Neural crest cell (in vitro differentiated cells): ENCODE data around the gene ATF2. TPM values are rescaled to one million over a fixed set of nuclear protein-coding genes. Genes with fewer than 3 reads are reported as not detected.

Experiments
- DNase-seq: peaks from one replicate; pipeline ENCODE4 v3.0.0; 2021; ENCODE audit warnings: low read depth, mixed read lengths, low spot score
- H3K27ac Mint-ChIP-seq: one replicate; pipeline ENCODE4 v1.8.0; 2021; ENCODE audit warnings: mild to moderate bottlenecking, mixed read lengths; ENCODE audit not compliant: unreplicated experiment
- H3K27me3 Mint-ChIP-seq: 2 replicates; pipeline ENCODE4 v1.8.0; 2021; ENCODE audit warnings: low read depth, mild to moderate bottlenecking, mixed read lengths
- H3K36me3 Mint-ChIP-seq: 2 replicates; pipeline ENCODE4 v1.8.0; 2021; ENCODE audit warnings: low read depth, mild to moderate bottlenecking, mixed read lengths
- H3K4me1 Mint-ChIP-seq: 2 replicates; pipeline ENCODE4 v1.8.0; 2021; ENCODE audit warnings: mixed read lengths
- H3K4me3 Mint-ChIP-seq: one replicate; pipeline ENCODE4 v1.8.0; 2021; ENCODE audit warnings: mild to moderate bottlenecking, mixed read lengths
- H3K9me3 Mint-ChIP-seq: 2 replicates; pipeline ENCODE4 v1.8.0; 2021; ENCODE audit warnings: mixed read lengths
- total RNA-seq: library from RNA; stranded (reverse); gene quantifications from 2 replicates; pipeline ENCODE4 v1.2.1, GENCODE V29; 2021
- TF ChIP-seq, protein P1 (sequence below): fragments of 200-600 bp; sonication (generic); conservative IDR thresholded peaks from 2 replicates; pipeline ENCODE4 v1.5.0; 2021; ENCODE audit warnings: antibody characterized with exemption, mild to moderate bottlenecking

Gene ATF2
- total RNA-seq, 1 donor from 2014 or later, result 78.8 TPM

DNA sequence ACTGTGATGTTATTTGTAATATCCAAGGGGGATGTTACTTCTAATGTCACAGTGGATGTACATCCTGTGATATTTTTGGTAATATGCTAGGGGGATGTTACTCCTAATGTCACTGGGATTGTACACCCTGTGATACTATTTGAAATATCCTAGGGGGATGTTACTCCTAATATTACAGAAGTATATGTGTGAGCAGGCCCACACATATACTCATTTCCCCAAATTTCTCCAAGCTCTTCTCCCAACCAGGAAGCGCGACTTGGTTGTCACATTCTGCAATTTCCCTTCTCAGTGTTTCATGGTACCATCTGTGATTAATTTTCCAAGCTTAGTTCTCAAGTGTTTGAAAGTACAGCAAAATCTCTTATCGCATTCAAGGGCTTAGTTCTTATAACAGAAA lies 133.3 kb downstream of the ATF2 start:
- peaks cover 12% of the 10 kb centered on the region for H3K4me1 Mint-ChIP-seq
- TF ChIP-seq, protein P1, sequence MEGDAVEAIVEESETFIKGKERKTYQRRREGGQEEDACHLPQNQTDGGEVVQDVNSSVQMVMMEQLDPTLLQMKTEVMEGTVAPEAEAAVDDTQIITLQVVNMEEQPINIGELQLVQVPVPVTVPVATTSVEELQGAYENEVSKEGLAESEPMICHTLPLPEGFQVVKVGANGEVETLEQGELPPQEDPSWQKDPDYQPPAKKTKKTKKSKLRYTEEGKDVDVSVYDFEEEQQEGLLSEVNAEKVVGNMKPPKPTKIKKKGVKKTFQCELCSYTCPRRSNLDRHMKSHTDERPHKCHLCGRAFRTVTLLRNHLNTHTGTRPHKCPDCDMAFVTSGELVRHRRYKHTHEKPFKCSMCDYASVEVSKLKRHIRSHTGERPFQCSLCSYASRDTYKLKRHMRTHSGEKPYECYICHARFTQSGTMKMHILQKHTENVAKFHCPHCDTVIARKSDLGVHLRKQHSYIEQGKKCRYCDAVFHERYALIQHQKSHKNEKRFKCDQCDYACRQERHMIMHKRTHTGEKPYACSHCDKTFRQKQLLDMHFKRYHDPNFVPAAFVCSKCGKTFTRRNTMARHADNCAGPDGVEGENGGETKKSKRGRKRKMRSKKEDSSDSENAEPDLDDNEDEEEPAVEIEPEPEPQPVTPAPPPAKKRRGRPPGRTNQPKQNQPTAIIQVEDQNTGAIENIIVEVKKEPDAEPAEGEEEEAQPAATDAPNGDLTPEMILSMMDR, result no peak
- no peak for DNase-seq

DNA sequence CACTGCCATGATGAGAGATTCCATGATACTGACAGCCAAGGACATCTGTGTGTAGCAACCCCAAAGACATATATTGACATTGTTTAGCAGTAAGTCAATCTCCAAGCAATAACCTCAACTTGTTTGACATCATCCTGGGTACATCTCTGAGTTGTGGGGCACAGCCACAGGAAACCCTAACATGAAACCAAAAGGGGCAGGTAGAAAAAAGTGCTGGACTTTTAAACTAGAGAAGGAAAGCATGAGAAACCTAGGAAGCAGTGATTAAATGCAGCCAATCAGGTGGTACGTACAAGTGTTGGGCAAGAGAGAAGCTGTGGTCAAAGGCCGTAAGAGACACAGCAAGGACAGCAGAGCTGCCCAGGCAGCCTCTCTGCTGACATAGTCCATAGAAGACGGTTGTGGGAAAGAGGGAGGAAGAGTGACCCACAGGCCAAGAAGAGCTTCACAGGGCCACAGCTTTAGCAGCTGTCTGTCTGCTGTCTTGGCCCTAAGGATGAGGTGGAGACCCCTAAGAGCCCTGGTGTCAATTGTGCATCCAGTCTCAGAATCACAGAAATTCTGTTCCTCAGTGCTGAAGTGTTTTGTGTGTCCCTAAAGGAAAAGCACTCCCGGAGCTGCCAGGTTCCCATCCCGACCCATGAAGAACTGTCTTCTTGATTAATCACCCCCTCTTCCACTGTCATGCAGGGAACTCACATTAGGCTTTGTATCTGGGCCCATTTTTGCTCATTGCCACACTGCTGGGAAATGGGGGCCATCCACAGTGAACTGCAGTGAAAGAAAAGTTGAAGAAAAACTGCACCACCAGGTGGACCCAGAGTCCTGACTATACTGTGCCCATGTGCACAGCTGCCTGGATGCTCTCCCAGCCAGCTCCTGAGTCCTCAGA lies 137.4 kb downstream of the ATF2 start:
- H3K27ac Mint-ChIP-seq, result no peak overlapping the region
- H3K9me3 Mint-ChIP-seq, result peaks cover 4% of the 10 kb centered on the region
- no peaks in the 10 kb centered on the region for H3K27me3 Mint-ChIP-seq
- no peak overlapping the region for H3K4me3 Mint-ChIP-seq
- peaks cover 3% of the 10 kb centered on the region for H3K36me3 Mint-ChIP-seq
- H3K4me1 Mint-ChIP-seq, result peaks cover 11% of the 10 kb centered on the region
- DNase-seq, result peak; percentile 38
- TF ChIP-seq, protein P1, result peak; percentile 55

More for the DNA sequence above, 133.3 kb downstream of the ATF2 start:
- Mint-ChIP-seq H3K4me3 (no peak overlapping the region), H3K9me3 (peaks cover 3% of the 10 kb centered on the region), H3K27me3 (no peaks in the 10 kb centered on the region), H3K27ac (no peak overlapping the region), H3K36me3 (no peaks in the 10 kb centered on the region)

DNA sequence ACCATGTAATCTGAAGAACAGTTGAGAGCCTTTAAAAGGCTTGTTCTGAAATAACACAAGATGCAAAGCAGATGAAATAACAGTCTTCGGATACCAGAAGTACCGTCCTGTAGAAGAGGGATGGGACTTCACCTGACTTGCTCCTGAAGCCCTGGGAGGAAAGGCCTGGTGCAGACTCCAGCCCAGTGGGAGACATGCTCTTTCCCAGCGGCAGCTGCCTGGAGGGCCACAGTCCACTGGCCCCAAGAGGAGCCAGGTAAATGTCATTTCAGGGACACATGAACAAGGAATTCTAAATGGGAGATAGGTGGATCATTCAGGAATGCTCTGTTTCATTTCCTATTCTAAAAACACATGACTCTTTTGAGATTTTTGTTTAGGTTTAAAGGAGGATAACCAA lies 140.2 kb downstream of the ATF2 start:
- H3K4me3 Mint-ChIP-seq, result no peak overlapping the region
- TF ChIP-seq, protein P1, result no peak
- H3K4me1 Mint-ChIP-seq, result peaks cover 9% of the 10 kb centered on the region
- no peak for DNase-seq
- peak overlapping the region; percentile 22 for H3K27ac Mint-ChIP-seq
- H3K36me3 Mint-ChIP-seq, result peaks cover 3% of the 10 kb centered on the region
- no peaks in the 10 kb centered on the region for H3K27me3 Mint-ChIP-seq
- peaks cover 9% of the 10 kb centered on the region for H3K9me3 Mint-ChIP-seq

DNA sequence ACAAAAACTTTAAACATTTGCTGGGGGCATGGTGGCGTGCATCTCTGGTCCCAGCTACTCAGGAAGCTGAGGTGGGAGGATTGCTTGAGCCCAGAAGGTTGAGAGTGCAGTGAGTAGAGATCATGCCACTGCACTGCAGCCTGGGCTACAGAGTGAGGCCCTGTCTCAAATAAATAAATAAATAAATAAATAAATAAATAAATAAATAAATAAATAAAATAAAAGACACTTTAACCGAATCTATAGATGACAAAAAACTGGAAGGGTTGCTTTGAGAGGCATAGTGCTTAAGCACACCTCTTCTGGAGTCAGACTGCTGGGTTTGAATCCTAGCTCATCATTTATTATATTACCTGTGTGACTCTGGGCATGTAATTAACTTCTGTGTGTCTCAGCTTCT lies 141.6 kb downstream of the ATF2 start:
- H3K27me3 Mint-ChIP-seq, result no peaks in the 10 kb centered on the region
- H3K4me3 Mint-ChIP-seq, result no peak overlapping the region
- H3K9me3 Mint-ChIP-seq, result peaks cover 9% of the 10 kb centered on the region
- H3K4me1 Mint-ChIP-seq, result peaks cover 9% of the 10 kb centered on the region
- DNase-seq, result no peak
- no peak overlapping the region for H3K27ac Mint-ChIP-seq
- H3K36me3 Mint-ChIP-seq, result peaks cover 3% of the 10 kb centered on the region
- TF ChIP-seq, protein P1, result no peak

DNA sequence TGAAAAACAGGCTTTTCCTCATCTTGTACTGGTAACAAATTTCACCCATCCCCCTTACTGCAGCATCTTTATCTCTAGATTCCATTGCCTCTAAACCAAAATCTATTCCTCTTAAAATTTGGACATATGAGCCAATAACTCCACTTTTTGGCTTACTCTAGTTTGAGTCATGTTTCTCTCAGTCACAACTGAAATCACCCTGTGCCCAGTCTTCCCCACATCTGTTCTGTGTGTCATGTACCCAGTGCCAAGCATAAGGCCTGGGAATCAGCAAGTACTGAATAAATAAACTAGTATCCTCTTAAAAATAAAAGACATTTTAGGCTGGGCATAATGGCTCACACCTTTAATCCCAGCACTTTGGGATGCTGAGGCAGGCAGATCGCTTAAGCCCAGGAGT lies 142.1 kb downstream of the ATF2 start:
- TF ChIP-seq, protein P1, result no peak
- no peak overlapping the region for H3K4me3 Mint-ChIP-seq
- H3K27ac Mint-ChIP-seq, result no peak overlapping the region
- H3K4me1 Mint-ChIP-seq, result peaks cover 9% of the 10 kb centered on the region
- H3K36me3 Mint-ChIP-seq, result peaks cover 3% of the 10 kb centered on the region
- H3K9me3 Mint-ChIP-seq, result peaks cover 9% of the 10 kb centered on the region
- DNase-seq, result no peak
- no peaks in the 10 kb centered on the region for H3K27me3 Mint-ChIP-seq
